GM19395 (cell line): ENCODE measurements around the gene WWTR1.
A peak's percentile ranks its signal among the peaks of the same experiment; 100 is the strongest.

Source experiments
- ATAC-seq: cut with Tn5 transposase; IDR thresholded peaks from one replicate; pipeline ENCODE4 v1.9.1; 2021; ENCODE audit warnings: mild to moderate bottlenecking, moderate library complexity; ENCODE audit not compliant: unreplicated experiment

WWTR1 gene

GRCh38 chr3:149655826-149656574 lies 1.8 kb downstream of the WWTR1 start:
- ATAC-seq, result no peak

- ATAC-seq, result no peak
These were observed 3.6 kb downstream of the WWTR1 start for GRCh38 chr3:149654188-149654601.

- ATAC-seq, result no peak
These were observed 4.3 kb downstream of the WWTR1 start for GRCh38 chr3:149653564-149653963.

- ATAC-seq, result no peak
These were observed 4.7 kb downstream of the WWTR1 start for GRCh38 chr3:149653136-149653535.

GRCh38 chr3:149650828-149651227 lies 7.0 kb downstream of the WWTR1 start:
- no peak for ATAC-seq

GRCh38 chr3:149648525-149648924 lies 9.3 kb downstream of the WWTR1 start:
- ATAC-seq, result no peak

GRCh38 chr3:149647812-149648211 lies 10.0 kb downstream of the WWTR1 start:
- ATAC-seq, result no peak

- peak; percentile 91 for ATAC-seq
These were observed 10.5 kb downstream of the WWTR1 start for GRCh38 chr3:149647285-149647684.

GRCh38 chr3:149646181-149646766 lies 11.6 kb downstream of the WWTR1 start:
- ATAC-seq, result no peak

- ATAC-seq, result no peak
These were observed 13.9 kb downstream of the WWTR1 start for GRCh38 chr3:149643963-149644362.

GRCh38 chr3:149643482-149643798 lies 14.4 kb downstream of the WWTR1 start:
- no peak for ATAC-seq

- no peak for ATAC-seq
These were observed 16.7 kb downstream of the WWTR1 start for GRCh38 chr3:149640976-149641728.

GRCh38 chr3:149639093-149639486 lies 18.7 kb downstream of the WWTR1 start:
- no peak for ATAC-seq

- ATAC-seq, result no peak
These were observed 19.4 kb downstream of the WWTR1 start for GRCh38 chr3:149638228-149639092.

GRCh38 chr3:149635396-149635795 lies 22.4 kb downstream of the WWTR1 start:
- ATAC-seq, result no peak

- no peak for ATAC-seq
These were observed 23.3 kb downstream of the WWTR1 start for GRCh38 chr3:149634573-149634972.

GRCh38 chr3:149634072-149634471 lies 23.8 kb downstream of the WWTR1 start:
- no peak for ATAC-seq

GRCh38 chr3:149632225-149632624 lies 25.6 kb downstream of the WWTR1 start:
- ATAC-seq, result no peak

- no peak for ATAC-seq
These were observed 27.0 kb downstream of the WWTR1 start for GRCh38 chr3:149630806-149631205.

- no peak for ATAC-seq
These were observed 28.7 kb downstream of the WWTR1 start for GRCh38 chr3:149628957-149629670.

GRCh38 chr3:149626671-149627070 lies 31.2 kb downstream of the WWTR1 start:
- ATAC-seq, result no peak
